ENCODE measurements around the gene TEAD4.
A peak's percentile ranks its signal among the peaks of the same experiment; 100 is the strongest.

TEAD4 gene

DNA sequence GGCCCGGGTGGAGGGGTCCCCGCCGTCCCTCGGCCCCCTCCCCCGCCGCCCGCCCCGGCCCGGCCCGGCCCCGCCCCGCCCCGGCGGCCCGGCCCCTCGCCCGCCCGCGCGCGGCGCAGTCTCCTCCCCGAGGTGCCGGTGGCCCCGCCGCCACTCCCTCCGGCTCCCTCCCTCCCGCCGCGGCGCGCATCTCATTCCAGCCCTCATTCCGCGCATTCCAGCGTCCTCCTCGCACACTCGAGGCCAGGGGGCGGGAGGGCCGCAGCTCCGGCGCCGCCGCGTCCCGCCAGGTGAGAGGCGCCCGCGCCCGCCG lies at the start of gene TEAD4:
TSS of gene TEAD4 (plus strand) at position 206 of the 313 bp plus-strand sequence.
- peak within 1 kb of the TSS; percentile 92 for H3K27ac ChIP-seq
- CTCF ChIA-PET = no interaction called here
- DNase-seq (ENCODE audit: low spot score) = peak; percentile 89
- POLR2A ChIA-PET (ENCODE audit: low non-redundant PET) = no interaction called here
- TF ChIP-seq, protein P1, sequence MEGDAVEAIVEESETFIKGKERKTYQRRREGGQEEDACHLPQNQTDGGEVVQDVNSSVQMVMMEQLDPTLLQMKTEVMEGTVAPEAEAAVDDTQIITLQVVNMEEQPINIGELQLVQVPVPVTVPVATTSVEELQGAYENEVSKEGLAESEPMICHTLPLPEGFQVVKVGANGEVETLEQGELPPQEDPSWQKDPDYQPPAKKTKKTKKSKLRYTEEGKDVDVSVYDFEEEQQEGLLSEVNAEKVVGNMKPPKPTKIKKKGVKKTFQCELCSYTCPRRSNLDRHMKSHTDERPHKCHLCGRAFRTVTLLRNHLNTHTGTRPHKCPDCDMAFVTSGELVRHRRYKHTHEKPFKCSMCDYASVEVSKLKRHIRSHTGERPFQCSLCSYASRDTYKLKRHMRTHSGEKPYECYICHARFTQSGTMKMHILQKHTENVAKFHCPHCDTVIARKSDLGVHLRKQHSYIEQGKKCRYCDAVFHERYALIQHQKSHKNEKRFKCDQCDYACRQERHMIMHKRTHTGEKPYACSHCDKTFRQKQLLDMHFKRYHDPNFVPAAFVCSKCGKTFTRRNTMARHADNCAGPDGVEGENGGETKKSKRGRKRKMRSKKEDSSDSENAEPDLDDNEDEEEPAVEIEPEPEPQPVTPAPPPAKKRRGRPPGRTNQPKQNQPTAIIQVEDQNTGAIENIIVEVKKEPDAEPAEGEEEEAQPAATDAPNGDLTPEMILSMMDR (conservative IDR thresholded peaks at IDR 0.05; ENCODE audit: low read depth) = no peak

DNA sequence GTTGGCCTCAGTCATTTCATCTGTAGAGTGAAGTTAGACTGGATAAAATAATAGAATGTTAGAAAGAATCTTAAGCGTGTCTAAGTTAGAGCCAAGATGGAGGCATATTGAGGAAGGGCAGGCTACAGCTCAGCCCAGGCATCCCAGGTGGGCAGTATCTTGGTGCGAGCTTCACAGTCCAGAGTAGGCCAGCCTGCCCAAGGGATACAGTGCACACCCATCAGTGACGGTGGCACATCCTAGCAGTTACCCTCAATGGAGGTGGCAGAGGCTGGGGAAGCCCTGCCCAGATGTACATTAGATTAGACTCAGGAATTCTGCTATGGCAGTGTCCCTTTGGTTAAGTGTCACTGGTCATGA lies 47.0 kb upstream of the TEAD4 start:
- DNase-seq (ENCODE audit: low spot score) = no peak
- ChIA-PET POLR2A (ENCODE audit: low non-redundant PET) (no interaction called here), CTCF (interaction anchor here (0.6 kb wide), 1 partner anchor 12 kb away, joined by 4 read pairs; no protein-coding TSS in a partner anchor)
- H3K27ac ChIP-seq = no peak overlapping the region
- TF ChIP-seq, protein P1 (conservative IDR thresholded peaks at IDR 0.05; ENCODE audit: low read depth) = no peak

GRCh38 chr12:2919249-2919648 lies 39.9 kb upstream of the TEAD4 start:
- CTCF ChIA-PET = no interaction called here
- POLR2A ChIA-PET (ENCODE audit: low non-redundant PET) = no interaction called here
- DNase-seq (ENCODE audit: low spot score) = no peak
- TF ChIP-seq, protein P1 (conservative IDR thresholded peaks at IDR 0.05; ENCODE audit: low read depth) = no peak
- no peak overlapping the region for H3K27ac ChIP-seq

DNA sequence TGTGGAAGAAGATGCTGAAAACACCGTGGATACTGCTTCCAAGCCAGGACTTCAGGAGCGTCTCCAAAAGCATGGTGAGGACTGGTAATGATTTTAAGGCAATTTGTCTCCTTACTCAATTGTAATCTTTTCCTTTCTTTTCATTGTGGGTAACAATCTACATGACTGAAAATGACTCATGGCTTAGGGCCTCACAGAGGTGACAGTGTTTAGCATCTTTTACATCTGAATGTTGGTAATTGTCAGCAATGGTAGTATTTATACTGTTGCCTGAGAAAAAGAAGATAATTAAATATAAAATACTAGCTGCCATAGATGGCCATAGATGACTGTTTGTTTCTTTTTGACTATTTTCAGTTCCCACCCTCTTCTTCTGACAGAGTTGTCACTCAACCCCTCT lies 36.9 kb upstream of the TEAD4 start:
- ChIA-PET CTCF (interaction anchor here (0.7 kb wide), 1 partner anchor 17 kb away, joined by 9 read pairs; no protein-coding TSS in a partner anchor), POLR2A (ENCODE audit: low non-redundant PET) (no interaction called here)
- TF ChIP-seq, protein P1 (conservative IDR thresholded peaks at IDR 0.05; ENCODE audit: low read depth) = no peak
- no peak overlapping the region for H3K27ac ChIP-seq
- no peak for DNase-seq (ENCODE audit: low spot score)

GRCh38 chr12:2923057-2923456 lies 36.1 kb upstream of the TEAD4 start:
- H3K27ac ChIP-seq = no peak overlapping the region
- TF ChIP-seq, protein P1 (conservative IDR thresholded peaks at IDR 0.05; ENCODE audit: low read depth) = no peak
- POLR2A ChIA-PET (ENCODE audit: low non-redundant PET) = no interaction called here
- no peak for DNase-seq (ENCODE audit: low spot score)
- CTCF ChIA-PET = no interaction called here

DNA sequence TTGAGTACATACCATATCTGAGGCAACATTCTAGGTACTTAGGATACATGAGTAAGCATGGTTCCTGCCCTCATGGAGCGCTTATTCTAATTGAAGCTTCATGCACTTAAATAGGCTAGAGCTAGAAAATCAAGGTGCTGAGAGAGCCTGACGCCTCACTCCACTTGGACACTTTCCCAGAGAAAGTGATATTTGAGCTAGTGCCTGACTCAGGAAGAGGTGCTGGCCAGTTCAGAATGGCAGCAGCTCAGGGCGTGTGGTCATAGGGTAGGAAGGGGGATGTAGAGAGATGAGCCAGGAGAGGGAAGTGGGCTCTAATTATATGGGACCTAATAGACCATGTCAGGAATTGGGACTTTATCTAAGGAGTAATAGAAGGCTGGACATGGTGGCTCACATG lies 35.2 kb upstream of the TEAD4 start:
- TF ChIP-seq, protein P1 (conservative IDR thresholded peaks at IDR 0.05; ENCODE audit: low read depth) = no peak
- CTCF ChIA-PET = interaction anchor here (0.6 to 0.7 kb wide), 4 partner anchors 12 to 1744 kb away, joined by 4 to 5 read pairs (median 4); no protein-coding TSS in a partner anchor
- no peak for DNase-seq (ENCODE audit: low spot score)
- POLR2A ChIA-PET (ENCODE audit: low non-redundant PET) = no interaction called here
- no peak overlapping the region for H3K27ac ChIP-seq

Data from RWPE1 (cell line).